ENCODE data around the gene GNGT2.

The GNGT2 gene

DNA sequence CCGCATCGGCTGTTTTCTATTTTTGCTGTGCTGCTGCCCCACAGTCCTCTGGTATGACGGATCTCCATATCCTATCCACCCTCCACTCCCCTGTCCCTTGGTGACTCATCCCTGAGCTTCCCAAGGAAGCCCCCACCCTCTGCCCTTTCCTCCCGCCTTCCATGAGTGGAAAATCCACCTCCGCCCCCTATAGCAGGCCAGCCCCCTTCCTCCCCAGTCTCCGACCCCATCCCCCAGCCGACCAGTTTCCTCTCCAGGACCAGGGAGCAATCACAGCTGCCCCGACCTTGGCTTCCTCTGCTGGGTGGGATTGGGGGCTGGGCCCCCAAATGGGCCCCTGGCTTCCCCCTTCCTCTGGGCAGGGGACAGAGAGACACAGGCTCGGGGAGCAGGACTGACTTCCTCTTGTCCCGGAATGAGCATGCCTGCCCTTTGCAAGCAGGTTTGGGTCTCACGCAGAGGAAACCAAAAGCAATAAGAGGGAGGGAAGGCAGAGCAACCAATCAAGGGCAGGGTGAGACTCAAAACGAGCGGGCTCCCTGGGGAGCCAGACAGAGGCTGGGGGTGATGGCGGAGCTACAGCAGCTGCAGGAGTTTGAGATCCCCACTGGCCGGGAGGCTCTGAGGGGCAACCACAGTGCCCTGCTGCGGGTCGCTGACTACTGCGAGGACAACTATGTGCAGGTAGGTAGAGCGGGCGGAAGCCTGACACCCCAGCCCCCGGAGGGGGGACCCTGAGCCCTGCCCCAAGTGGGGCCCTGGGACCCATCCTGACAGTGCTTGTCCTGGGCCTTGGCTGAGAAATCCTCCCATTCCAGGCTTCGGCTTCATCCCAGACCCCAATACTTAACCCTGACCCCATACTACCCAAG lies at the start of gene GNGT2, which contains the start of gene ABI3:
TSS of gene GNGT2 (minus strand) at position 417 of the 872 bp plus-strand sequence. CDS start 3,152 bp downstream, outside the sequence.
TSS of gene ABI3 (plus strand) at position 550 of the 872 bp plus-strand sequence. CDS start at position 568, 18 bp downstream.
- in situ Hi-C loops (cut with HindIII; ENCODE audit: low pct_ligation_motif_present, low sequenced_read_pairs): no loop called here
- TF ChIP-seq, protein P1, sequence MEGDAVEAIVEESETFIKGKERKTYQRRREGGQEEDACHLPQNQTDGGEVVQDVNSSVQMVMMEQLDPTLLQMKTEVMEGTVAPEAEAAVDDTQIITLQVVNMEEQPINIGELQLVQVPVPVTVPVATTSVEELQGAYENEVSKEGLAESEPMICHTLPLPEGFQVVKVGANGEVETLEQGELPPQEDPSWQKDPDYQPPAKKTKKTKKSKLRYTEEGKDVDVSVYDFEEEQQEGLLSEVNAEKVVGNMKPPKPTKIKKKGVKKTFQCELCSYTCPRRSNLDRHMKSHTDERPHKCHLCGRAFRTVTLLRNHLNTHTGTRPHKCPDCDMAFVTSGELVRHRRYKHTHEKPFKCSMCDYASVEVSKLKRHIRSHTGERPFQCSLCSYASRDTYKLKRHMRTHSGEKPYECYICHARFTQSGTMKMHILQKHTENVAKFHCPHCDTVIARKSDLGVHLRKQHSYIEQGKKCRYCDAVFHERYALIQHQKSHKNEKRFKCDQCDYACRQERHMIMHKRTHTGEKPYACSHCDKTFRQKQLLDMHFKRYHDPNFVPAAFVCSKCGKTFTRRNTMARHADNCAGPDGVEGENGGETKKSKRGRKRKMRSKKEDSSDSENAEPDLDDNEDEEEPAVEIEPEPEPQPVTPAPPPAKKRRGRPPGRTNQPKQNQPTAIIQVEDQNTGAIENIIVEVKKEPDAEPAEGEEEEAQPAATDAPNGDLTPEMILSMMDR (IDR thresholded peaks at IDR 0.05; ENCODE audit: low read depth, low read length, missing control alignments): no peak
- peak within 1 kb of the TSS; percentile 36 for H3K4me3 ChIP-seq (ENCODE audit: low read depth, low read length)
- DNase-seq: peak; percentile 26
- H3K27me3 ChIP-seq (replicated peaks): no peaks in the 10 kb centered on the region
- no peaks in the 10 kb centered on the region for H3K36me3 ChIP-seq (replicated peaks)
- H3K27ac ChIP-seq: no peak within 1 kb of the TSS

DNA sequence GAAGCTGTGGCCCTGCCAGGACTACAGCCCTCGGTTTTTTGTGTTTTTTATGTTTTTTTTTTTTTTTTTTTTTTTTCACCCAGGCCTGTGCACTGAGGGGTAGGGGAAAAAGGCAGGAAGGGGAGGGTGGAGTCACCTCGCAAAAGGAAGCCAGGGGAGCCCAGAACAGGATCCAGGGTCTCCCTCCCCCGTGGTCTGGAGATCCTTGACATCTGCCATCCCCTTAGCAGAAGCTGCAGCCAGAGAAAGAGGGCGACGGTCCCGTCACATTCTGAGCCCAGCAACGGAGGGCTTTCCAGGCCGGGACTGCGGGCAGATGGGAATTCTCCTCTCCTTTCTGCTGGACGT lies 49.3 kb upstream of the GNGT2 start:
- peak overlapping the region; percentile 55 for H3K4me3 ChIP-seq (ENCODE audit: low read depth, low read length)
- H3K36me3 ChIP-seq (replicated peaks): no peaks in the 10 kb centered on the region
- peak overlapping the region; percentile 76 for H3K27ac ChIP-seq
- no peaks in the 10 kb centered on the region for H3K27me3 ChIP-seq (replicated peaks)
- TF ChIP-seq, protein P1 (IDR thresholded peaks at IDR 0.05; ENCODE audit: low read depth, low read length, missing control alignments): no peak
- in situ Hi-C loops (cut with HindIII; ENCODE audit: low pct_ligation_motif_present, low sequenced_read_pairs): no loop called here
- DNase-seq: no peak

DNA sequence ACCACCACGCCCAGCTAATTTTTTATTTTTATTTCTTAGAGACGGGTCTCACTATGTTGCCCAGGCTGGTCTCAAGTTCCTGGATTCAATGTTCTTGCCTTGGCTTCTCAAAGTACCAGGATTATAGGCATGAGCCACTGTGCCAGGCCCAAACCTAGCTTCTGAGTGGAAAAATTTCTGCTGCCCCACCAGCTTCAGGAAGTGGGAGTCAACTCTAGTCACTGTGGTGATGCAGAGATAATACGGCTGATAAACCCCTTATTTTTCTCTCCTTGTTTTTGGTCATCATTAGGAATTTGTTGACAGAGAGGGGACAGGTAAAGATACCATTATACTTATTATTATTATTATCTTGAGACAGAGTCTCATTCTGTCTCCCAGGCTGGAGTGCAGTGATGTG lies 48.0 kb upstream of the GNGT2 start:
- in situ Hi-C loops (cut with HindIII; ENCODE audit: low pct_ligation_motif_present, low sequenced_read_pairs): no loop called here
- Histone ChIP-seq H3K27me3 (replicated peaks) (no peaks in the 10 kb centered on the region), H3K36me3 (replicated peaks) (no peaks in the 10 kb centered on the region), H3K4me3 (ENCODE audit: low read depth, low read length) (no peak overlapping the region), H3K27ac (no peak overlapping the region)
- DNase-seq: no peak
- TF ChIP-seq, protein P1 (IDR thresholded peaks at IDR 0.05; ENCODE audit: low read depth, low read length, missing control alignments): no peak

DNA sequence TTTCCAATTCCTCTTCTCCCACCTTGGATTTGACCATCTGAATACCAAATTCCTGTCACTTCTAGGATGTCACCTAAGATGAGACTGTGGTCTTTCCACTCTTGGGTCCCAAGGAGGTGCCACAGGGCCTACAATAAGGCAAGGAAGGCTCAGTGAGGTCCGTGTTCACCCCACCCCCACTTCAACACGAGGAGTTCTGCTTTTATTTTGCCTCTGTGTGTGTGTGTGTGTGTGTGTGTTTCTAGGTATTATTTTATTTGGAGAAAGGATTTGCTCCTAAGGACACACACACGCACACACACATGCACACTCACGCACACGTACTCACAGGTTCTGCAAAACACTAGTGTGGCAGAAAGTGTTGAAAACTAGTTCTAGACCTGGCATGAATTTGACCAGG lies 44.8 kb upstream of the GNGT2 start:
- in situ Hi-C loops (cut with HindIII; ENCODE audit: low pct_ligation_motif_present, low sequenced_read_pairs): no loop called here
- TF ChIP-seq, protein P1 (IDR thresholded peaks at IDR 0.05; ENCODE audit: low read depth, low read length, missing control alignments): no peak
- no peak overlapping the region for H3K27ac ChIP-seq
- H3K36me3 ChIP-seq (replicated peaks): no peaks in the 10 kb centered on the region
- H3K4me3 ChIP-seq (ENCODE audit: low read depth, low read length): no peak overlapping the region
- H3K27me3 ChIP-seq (replicated peaks): no peaks in the 10 kb centered on the region
- DNase-seq: no peak

DNA sequence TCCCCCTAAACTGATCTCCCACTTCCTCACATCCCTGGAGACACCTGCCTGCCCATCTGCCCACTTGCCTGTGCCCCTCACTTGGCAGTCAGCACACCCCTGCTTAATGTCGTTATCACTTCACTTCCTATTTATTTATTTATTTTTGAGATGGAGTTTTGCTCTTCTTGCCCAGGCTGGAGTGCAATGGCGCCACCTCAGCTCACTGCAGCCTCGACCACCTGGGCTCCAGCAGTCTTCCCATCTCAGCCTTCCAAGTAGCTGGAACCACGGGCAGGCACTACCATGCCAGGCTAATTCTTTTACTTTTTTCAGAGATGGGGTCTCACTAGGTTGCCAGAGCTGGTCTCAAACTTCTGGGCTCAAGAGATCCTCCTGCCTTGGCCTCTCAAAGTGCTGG lies 43.7 kb upstream of the GNGT2 start:
- H3K27me3 ChIP-seq (replicated peaks): no peaks in the 10 kb centered on the region
- in situ Hi-C loops (cut with HindIII; ENCODE audit: low pct_ligation_motif_present, low sequenced_read_pairs): no loop called here
- no peak overlapping the region for H3K4me3 ChIP-seq (ENCODE audit: low read depth, low read length)
- H3K27ac ChIP-seq: no peak overlapping the region
- no peaks in the 10 kb centered on the region for H3K36me3 ChIP-seq (replicated peaks)
- TF ChIP-seq, protein P1 (IDR thresholded peaks at IDR 0.05; ENCODE audit: low read depth, low read length, missing control alignments): no peak
- no peak for DNase-seq
